ENCODE measurements around the gene TTC38. TPM values are rescaled to one million over a fixed set of nuclear protein-coding genes. Genes with fewer than 3 reads are reported as not detected.
A peak's percentile ranks its signal among the peaks of the same experiment; 100 is the strongest.

TTC38 gene
- 20.4 TPM for polyA plus RNA-seq (ENCODE audit: insufficient read length)

DNA sequence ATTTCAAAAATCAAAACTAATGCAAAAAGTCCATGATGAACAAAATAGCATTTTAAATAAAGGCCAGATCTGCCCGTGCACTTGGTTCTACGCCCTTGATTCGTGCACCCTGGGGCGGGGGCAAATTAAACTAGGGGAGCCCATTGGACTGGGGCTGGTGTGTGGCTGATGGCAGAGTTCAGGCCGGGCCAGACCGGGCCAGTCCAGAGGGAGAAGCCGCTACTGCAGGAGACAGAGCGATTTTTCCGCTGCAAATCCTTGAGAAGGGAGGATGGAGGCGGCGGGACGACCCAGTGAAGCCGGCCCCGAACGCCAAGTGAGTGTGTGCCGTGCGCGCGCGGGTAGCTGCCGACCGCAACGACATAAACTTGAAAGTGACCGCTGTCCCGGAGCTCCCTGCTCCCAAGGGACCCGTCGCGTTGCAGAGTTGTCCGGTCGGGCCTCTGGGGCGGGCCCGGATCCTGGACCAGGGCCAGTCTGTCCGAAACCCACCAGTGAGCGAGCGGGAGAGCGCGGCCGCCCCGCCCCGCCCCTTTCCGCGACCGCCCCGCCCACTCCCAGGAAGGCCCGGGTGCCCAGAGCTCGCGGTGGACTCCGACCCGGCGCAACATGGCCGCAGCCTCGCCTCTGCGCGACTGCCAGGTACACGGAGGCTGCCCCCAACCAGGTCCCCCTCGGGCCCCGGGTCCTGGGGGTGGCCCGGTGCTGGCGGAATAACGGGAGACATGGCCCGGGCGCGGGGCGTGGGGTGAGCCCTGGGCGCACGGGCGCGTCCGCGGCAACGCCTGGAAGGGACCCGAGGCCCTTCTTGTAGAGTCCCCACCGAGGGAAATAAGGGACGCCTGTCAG lies at the start of gene TTC38:
TTC38 (plus strand) TSS at position 578 of the 849 bp plus-strand sequence; CDS start at position 610, 32 bp downstream.
- DNase-seq: peak; percentile 89

DNA sequence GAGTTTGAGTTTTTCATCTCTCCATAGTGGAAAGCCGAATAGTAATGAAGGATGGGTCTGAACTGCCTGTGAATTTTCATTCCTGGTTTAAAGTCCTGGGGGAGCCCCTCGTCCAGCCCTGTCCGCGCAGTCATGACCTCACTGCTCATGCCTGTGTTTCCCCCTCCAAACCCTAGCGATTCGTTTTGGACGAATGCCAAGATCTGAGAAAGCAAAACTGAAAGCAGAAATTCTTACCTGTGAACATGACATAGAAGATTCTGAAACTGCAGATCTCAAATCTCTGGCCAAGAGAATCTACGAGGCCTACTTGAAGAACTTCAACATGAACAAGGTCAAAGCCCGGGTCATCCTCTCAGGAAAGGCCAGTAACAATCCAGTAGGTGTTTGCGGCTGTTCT lies 48.2 kb upstream of the TTC38 start:
- no peak for DNase-seq

DNA sequence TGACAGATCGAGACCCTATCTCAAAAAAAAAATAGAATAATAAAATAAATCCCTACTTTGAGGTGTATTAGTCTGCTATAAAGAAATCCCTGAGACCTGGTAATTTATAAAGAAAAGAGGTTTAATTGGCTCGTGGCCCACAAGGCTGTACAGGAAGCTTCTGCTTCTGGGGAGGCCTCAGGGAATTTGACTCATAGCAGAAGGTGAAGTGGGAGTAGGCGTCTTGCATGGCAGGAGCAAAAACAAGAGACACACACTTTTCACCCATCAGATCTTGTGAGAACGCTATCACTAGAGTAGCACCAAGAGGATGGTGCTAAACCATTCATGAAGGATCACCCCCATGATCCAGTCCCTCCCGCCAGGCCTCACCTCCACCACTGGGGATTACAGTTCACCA lies 46.9 kb upstream of the TTC38 start:
- DNase-seq: no peak

DNA sequence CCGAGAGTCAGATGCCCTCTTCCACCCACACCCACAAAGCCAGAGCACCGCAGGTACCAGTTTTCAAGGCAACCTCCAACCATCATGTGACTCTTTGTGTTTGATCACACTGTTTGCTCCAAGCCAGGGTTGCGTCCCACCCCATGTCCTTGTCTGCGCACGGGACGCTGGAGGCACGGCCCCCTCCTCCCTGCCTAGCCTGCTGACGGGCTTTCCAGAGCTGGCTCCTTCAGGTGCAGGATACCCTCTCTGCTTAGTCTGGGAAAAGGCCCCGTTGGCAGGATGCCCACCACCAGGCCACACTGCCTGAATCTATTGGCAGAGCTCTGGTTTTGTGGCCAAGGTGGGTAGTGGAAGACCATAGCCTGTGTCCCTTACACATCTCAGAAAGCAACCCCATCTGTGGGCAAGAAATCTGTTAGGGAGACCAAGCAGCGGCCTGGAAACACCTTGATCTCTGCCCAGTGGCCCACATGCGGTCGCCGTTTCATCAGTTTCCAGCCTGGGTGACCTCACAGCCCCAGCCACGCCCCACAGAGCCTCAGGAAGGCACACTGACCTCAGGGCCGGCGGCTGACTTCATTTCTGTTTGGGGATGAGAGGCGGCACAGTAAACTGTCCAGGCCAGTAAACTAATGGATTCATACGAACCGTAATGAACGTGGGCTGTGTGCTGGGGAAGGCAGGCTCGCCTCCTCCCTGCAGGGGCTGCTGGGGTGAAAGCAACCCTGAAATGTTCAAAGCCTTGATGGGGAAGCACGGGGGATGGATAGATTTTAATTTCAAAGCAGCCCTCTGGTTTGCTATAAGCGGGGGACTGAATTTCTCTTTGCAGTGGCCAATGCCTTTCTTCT lies 43.5 kb upstream of the TTC38 start:
- no peak for DNase-seq

DNA sequence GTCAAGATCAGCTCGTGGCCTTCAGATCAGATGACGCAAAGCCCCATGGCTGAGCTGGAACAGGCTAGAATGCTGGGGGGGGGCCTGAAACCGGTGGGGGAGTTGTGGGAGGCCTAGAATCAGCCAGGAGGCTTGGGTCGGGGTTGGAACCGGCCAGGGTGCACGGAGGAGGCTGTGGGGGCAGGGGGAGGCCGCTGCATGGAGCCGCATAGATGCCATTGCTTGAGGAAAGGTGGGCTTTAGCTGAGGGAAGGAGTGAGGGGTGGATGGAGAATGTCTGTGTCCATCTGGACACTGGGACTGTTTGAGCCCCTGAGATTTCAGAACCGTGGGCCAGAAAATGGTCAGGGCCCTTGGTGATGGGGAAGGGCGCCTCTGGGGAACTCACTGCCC lies 42.9 kb upstream of the TTC38 start:
- no peak for DNase-seq

DNA sequence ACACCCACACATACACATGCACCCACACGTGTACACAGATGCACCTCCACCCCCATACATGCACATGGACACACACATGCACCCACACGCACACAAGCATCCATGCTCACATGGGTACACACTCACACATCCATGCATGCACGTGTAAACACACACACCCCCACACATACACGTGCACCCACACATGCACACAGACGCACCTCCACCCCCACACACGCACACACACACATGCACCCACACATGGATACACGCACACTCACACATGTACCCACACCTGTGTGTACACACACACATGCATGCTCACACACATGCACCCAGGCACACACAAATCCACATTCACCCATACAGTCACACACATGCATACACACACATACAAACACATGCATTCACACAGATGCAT lies 42.2 kb upstream of the TTC38 start:
- DNase-seq: no peak

DNA sequence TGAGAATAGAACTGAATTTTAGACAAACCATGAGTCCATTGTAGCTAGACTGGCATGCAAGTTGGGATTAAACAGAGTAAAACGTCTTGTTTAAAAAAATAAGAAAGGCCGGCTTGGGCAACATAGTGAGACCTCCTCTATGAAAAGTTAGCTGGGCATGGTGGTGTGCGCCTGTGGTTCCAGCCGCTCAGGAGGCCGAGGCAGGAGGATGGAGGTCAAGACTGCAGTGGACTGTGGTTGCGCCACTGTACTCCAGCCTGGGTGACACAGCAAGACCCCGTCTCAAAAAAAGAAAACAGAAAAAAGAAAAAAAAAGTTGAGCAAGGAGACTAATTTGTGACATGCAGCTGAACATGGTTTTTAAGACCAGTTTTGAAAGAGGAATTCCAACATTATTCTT lies 41.2 kb upstream of the TTC38 start:
- no peak for DNase-seq

DNA sequence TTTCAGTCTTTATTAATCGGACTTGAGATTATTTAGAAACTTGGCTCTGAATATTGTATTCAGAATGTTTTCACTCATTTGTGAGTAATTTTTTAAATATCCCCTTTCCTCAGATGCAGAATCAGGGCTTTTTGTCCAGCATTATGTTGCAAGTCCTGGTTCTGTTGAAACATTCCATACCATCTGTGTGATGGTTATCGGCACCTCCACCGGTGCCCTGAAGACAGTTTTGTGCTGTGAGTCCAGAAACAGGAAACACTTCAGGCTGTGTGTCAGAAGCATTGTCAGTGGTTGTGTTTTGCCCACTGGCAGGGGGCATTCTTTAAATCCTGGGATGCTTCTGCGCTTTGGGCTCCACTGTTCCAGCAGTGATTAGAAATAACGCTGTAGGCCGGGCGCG lies 38.1 kb upstream of the TTC38 start:
- no peak for DNase-seq

DNA sequence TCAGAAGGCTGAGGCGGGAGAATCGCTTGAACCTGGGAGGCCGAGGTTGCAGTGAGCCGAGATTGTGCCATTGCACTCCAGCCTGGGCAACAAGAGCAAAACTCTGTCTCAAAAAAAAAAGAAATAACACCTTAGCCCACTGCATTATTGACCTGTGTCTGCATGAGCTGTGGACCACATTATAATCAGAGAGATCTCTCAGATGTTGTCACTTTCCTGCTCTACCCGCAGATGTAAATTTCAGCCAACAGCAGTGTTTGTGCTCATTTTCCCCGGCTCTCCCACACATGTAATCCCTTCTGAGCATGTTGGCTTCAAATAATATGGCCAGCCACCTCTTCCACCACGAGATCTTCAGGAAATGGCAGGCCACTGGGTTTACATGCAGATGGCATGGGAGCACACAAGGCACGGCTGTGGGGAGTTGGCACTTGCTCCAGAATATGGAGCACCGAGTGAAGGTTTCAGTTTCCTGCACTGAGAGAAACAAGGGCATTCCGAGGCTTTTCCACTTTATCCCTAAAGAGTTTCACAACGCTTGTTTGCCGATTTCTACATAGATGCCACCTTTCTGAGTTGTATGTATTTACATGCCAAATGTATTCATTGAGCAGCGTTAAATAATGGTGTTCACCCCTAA lies 37.4 kb upstream of the TTC38 start:
- DNase-seq: no peak

DNA sequence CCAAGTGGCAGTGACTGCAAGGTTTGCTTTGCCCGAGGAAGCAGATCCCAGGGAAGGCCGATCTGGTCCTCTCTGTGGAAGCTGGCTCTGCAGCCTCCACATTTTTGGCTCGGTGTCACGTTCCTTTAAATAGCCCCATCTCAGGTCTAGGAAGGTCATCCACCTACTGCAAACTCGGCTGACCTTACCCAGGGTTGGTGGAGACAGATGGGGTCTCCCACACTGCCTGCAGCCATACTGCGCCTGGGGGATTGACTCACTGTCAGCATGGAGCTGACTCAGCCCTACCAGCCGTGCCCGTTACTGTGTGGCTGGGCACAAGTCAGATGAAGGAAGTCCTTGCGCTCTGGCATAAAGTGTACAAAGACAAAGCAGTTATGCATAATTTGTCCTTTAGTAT lies 34.6 kb upstream of the TTC38 start:
- DNase-seq: no peak

DNA sequence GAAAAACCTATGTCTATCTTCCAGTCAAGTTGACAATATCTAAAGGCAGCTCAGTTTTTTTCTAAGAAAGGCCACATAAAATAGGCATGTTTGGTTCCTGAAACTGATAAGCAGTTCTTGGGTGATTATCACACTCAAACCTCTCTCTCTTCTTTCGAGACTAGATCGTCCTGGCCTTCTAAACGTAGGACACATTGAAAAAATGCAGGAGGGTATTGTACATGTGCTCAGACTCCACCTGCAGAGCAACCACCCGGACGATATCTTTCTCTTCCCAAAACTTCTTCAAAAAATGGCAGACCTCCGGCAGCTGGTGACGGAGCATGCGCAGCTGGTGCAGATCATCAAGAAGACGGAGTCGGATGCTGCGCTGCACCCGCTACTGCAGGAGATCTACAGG lies 32.8 kb upstream of the TTC38 start:
- no peak for DNase-seq

DNA sequence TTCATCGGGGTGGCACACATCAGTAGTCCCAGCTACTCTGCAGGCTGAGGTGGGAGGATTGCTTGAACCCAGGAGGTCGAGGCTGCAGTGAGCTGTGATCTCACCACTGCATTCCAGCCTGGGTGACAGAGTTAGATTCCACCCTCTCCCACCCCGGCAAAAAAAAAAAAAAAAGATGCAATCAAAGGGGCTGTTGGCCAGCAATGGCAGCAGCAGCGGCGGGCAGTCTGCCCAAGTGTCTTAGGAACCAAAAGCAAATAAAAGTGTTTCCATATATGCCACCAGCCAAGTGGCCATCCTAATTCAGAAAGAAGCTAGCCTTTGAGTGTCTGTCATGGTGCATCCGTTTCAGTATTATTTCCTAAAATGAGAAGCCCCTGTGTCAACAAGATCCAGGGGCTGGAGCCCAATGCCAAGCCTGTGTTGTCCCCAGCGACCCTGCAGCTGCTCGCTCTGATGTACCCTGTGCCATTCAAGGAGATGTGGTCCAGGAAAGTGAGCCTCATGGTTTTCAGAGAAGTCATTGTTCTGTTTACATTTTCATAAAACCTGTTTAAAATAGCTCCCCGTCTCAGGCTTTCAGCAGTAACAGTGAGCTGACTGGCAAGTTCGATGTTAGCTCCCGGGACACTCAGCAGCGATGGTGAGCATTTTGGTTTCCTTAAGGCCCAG lies 30.2 kb upstream of the TTC38 start:
- no peak for DNase-seq

DNA sequence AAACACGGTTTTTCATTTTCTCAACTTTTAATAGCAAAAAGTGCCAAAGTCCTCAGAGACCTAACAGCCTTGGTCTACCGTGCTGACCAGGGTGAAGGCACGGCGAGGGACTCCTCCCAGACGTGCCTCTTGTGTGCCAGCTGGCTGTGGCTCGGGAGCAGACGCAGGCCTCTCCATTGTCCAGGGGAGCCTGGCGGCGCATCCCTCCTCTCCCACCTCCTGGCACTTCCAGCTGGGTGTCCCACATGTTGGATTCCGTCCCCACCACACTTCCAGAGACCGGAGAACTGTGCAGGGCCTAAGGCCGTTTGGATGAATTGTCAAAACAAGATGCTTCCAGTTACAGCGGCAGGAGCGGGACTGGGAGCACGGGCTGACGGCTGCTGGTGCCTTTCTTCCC lies 29.3 kb upstream of the TTC38 start:
- no peak for DNase-seq

DNA sequence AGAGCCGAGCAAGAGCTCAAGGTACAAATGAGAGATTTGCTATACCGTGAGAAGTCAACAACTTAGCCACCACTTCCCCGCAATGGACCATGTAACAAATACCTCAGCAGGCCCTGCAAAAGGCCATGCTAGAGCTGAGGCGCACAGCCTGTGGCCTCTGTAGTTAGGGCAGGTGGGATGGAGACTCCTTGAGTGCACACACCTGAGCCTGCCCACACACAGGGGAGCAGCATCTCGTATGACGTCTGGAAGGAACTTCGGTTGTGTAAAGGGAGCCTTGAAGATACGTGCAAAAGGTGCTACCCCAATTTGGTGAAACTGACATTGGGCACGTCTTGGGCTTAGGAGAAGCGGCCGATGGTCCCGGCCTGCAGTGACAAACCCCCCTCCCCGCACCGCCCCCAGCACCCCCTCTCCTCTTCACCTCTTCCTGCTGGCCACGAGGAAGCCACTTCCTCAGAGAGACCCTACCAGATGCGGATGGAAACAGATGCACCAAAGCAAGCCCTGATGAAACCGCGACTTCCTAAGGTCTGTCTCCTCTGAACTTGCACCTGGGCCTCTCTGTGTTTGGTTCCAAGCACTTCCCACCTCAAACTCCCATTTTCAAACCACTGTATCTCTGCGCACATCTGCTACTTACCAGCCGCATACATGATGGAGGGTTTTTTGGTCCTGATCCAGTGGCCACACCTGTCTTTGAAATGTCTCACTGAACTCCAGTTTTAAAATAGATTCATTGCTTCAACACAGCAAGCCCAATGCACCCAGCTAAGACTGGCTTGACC lies 28.4 kb upstream of the TTC38 start:
- DNase-seq: no peak

DNA sequence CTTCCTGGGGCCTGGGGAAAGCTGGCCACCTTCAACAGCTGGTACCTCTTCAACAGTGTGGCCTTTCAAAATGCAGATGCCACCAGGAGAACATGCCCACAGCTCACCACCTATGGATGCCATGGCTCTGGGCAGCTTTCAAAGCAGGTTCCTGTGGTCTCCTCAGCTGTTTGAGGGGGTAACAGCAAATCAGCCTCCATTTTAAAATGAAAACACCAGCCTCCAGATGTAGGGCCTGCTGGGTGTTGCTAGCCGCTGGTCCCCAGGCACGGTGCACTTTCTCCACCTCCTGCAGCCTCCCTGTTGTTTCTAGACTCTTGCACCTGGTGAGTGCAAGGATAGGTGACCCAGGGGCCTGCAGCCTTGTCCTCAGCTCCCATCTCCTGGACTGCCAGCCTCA lies 27.7 kb upstream of the TTC38 start:
- DNase-seq: no peak

DNA sequence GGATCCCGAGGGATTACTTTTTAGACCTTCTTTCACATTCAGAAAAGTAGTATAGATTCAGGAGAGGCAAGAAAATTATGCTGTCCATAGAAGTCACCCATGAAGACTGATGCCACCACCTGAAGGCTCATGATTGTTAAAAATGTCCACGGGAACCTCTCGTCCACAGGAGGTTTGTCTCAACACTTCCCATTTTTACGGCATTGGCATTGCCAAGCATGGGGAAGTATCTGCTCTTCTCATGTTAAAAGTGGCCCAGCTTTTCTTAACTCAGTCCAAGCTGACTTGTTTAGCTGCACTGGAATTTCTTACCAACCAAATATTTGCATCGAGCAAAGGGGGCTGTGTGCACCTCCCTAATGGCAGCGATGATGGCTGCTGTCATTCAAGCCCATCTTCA lies 27.3 kb upstream of the TTC38 start:
- DNase-seq: no peak

DNA sequence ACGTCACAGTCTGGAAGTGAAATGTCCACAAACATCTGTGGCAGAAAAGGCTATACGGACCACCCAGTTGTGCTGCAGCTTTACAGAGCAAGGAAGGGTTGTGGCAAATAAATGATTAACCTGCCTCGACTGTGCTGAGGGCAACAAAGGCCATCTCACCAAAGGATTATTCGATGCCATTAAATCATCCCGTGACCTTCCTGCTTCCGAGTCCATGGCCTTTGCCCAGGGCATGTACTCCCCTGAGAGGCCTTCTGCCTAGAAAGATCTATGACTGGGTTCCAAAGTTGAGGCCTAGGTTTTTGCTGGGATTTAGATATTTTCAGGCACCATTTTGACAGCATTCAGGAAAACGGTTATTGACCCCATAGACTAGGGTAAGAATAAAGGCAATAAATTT lies 26.9 kb upstream of the TTC38 start:
- DNase-seq: no peak

DNA sequence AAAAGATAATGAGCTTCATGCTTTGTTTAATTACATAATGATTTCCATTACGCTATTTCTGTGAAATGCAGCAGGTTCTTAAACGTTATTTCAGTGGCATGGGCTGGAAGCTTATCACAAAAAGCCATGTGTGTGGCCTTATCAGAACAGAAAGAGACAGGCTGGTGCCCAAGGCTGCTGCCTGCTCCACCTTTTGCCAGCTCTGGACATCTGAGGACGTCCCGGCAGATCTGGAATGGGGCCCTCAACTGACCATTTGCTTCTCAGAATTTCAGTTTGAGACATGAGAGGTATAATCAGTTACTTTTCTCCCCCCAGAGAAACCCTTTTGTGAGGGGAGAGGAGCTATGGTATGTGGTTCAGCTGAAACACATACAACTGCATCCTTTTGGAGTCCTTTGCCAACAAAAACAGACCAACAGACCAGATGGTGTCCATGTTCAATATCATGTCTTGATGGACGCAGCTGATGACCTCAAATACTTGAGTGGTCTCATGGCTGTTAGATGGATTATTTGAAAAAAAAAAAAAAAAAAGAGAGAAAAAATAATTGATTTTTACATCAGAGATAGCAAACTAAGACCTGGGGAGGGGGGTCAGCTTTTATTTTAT lies 26.3 kb upstream of the TTC38 start:
- no peak for DNase-seq

DNA sequence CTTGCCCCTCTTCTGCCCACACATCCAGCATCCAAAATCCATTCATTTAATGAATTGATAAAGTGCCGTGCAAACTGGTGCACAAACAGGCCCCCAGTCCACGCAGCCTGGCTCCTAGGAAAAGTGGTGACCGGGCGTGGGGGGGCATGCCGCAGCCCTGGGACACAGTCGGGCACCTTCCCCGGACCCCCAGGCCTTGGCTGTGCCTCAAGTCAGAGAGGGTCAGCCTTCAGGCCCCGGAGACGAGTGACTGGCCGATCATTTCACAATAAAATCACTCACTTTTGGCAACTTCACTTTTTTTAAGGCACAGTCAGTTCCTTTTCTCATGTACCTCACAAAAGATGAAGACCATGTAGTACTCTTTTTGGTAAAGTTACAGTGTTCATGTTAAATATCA lies 25.7 kb upstream of the TTC38 start:
- no peak for DNase-seq

DNA sequence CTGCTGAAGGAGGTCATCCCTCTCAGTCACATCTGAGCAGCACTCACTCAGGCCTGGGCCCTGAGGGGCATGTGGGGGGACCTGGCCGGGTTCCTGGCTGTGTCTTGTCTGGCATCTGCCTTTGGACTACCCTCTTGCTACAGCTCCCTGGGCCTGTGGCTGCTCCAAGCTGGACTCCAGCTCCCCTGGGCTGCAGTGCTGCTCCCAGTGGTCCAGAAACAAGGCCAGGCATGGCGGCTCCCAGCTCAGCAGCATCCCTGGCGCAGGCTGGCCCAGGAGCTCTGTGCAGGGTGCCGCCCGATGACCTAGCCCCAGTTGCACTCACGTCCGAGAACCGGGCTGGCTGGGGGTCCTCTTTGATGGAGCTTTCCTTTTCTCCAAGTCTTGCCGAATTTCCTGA lies 23.0 kb upstream of the TTC38 start:
- no peak for DNase-seq

DNA sequence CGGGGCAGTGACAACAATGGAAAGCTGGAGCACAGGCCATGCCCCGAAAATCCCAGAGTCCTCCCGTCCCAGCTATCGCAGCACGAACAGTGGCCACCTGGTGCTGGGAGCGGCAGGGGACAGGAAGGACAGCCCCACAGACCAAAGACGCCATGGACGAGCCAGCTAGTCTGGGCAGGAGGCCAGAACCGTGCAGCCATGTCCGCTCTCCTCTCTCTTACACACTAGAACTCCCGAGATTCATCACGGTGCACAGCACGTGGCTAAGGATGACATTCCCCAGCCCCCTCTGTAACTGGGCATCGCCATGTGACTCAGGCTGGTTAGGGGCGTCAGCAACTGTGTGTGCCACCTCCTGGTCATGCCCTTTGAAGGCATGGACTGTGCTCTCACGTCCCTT lies 22.3 kb upstream of the TTC38 start:
- DNase-seq: peak; percentile 68

DNA sequence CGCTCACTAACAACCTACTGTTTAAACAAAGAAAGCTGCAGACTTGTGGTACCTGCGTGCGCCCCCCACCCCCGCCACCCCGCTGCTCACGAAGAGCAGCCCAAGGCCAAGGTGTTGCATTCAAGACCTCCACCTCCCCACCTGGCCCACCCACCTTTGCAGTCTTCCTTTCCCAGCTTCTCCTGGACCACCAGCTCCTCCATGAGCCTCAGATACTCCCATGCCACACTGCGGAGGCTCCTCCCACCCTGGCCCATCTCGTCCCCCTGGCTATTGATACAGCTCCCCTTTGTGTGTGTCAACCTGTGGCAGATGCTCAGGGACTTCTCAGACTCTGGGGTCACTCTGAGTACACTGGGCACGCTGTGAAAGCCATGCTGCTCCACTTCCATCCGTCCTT lies 21.6 kb upstream of the TTC38 start:
- DNase-seq: no peak

All from hindlimb muscle (tissue), 1 donor.